Activated T-helper 2 cell treated with anti-CD3 and anti-CD28 coated beads, Interferon-gamma antibody, Interleukin-2, Interleukin-4, amounts not matched to agents 10 μg/mL and 5 μg/mL and 100 μg/mL, durations not matched to agents 14 hours and 24 hours and 36 hours (primary cell): Measurements from ENCODE around the gene MS4A8. TPM values are rescaled to one million over a fixed set of nuclear protein-coding genes. Genes with fewer than 3 reads are reported as not detected.
"Not testable (repeated sequence)": the region's sequence is repeated elsewhere in the genome, so short reads cannot be mapped to it uniquely, and the experiment has no call there.

Experiments
- DNase-seq: peaks from one replicate; pipeline ENCODE4 v3.0.0; 2021; ENCODE audit warnings: low spot score
- H3K27ac Mint-ChIP-seq: one replicate; pipeline ENCODE4 v1.8.0; 2021; ENCODE audit warnings: mixed read lengths
- H3K27me3 Mint-ChIP-seq: one replicate; pipeline ENCODE4 v1.8.0; 2021; ENCODE audit warnings: low read depth, mixed read lengths
- H3K36me3 Mint-ChIP-seq: one replicate; pipeline ENCODE4 v1.8.0; 2021; ENCODE audit warnings: low read depth, mixed read lengths
- H3K4me1 Mint-ChIP-seq: one replicate; pipeline ENCODE4 v1.8.0; 2021; ENCODE audit warnings: low read depth, mixed read lengths
- H3K4me3 Mint-ChIP-seq: one replicate; pipeline ENCODE4 v1.8.0; 2021; ENCODE audit warnings: low read depth, mild to moderate bottlenecking, moderate library complexity, mixed read lengths
- H3K9me3 Mint-ChIP-seq: one replicate; pipeline ENCODE4 v1.8.0; 2021; ENCODE audit warnings: mixed read lengths
- intact Hi-C: fragments of 100-400 bp; cut with micrococcal nuclease; formaldehyde crosslinking; loops from one replicate; pipeline ENCODE4 v1.15.1; 2023
- total RNA-seq: library from RNA; stranded (reverse); gene quantifications from 2 replicates; pipeline ENCODE4 v1.2.3, GENCODE V29; 2022

MS4A8 gene
- total RNA-seq, 1 donor from 2014 or later: not detected

GRCh38 chr11:60705895-60706294 lies 6.5 kb downstream of the MS4A8 start:
- intact Hi-C loops: no loop called here
- Mint-ChIP-seq H3K4me1 (no peaks in the 10 kb centered on the region), H3K27me3 (peaks cover 2% of the 10 kb centered on the region), H3K36me3 (no peaks in the 10 kb centered on the region), H3K27ac (no peak overlapping the region), H3K4me3 (no peak overlapping the region), H3K9me3 (no peaks in the 10 kb centered on the region)
- DNase-seq: no peak

- no peak for DNase-seq
- intact Hi-C loops: no loop called here
- Mint-ChIP-seq H3K27me3 (peaks cover 2% of the 10 kb centered on the region), H3K4me1 (no peaks in the 10 kb centered on the region), H3K9me3 (no peaks in the 10 kb centered on the region), H3K4me3 (no peak overlapping the region), H3K27ac (no peak overlapping the region), H3K36me3 (no peaks in the 10 kb centered on the region)
Measured at GRCh38 chr11:60706931-60707330, 7.5 kb downstream of the MS4A8 start.

GRCh38 chr11:60710482-60710881 lies 11.1 kb downstream of the MS4A8 start:
- H3K36me3 Mint-ChIP-seq: no peaks in the 10 kb centered on the region
- no peak overlapping the region for H3K4me3 Mint-ChIP-seq
- no peaks in the 10 kb centered on the region for H3K4me1 Mint-ChIP-seq
- no peaks in the 10 kb centered on the region for H3K9me3 Mint-ChIP-seq
- intact Hi-C loops: no loop called here
- no peak overlapping the region for H3K27ac Mint-ChIP-seq
- DNase-seq: no peak
- H3K27me3 Mint-ChIP-seq: peaks cover 2% of the 10 kb centered on the region

GRCh38 chr11:60711276-60711675 lies 11.9 kb downstream of the MS4A8 start:
- Mint-ChIP-seq H3K36me3 (no peaks in the 10 kb centered on the region), H3K9me3 (no peaks in the 10 kb centered on the region), H3K4me1 (no peaks in the 10 kb centered on the region), H3K27me3 (peaks cover 2% of the 10 kb centered on the region), H3K27ac (no peak overlapping the region), H3K4me3 (no peak overlapping the region)
- DNase-seq: no peak
- intact Hi-C loops: no loop called here

- H3K36me3 Mint-ChIP-seq, H3K27me3 Mint-ChIP-seq, H3K4me3 Mint-ChIP-seq, H3K4me1 Mint-ChIP-seq, H3K27ac Mint-ChIP-seq, H3K9me3 Mint-ChIP-seq, DNase-seq, intact Hi-C loops: not testable (repeated sequence)
Measured at GRCh38 chr11:60713423-60713822, 14.0 kb downstream of the MS4A8 start.

- no peaks in the 10 kb centered on the region for H3K4me1 Mint-ChIP-seq
- intact Hi-C loops: no loop called here
- no peak overlapping the region for H3K4me3 Mint-ChIP-seq
- DNase-seq: no peak
- H3K9me3 Mint-ChIP-seq: no peaks in the 10 kb centered on the region
- H3K27me3 Mint-ChIP-seq: peaks cover 1% of the 10 kb centered on the region
- H3K36me3 Mint-ChIP-seq: no peaks in the 10 kb centered on the region
- no peak overlapping the region for H3K27ac Mint-ChIP-seq
Measured at GRCh38 chr11:60717956-60718355, 18.5 kb downstream of the MS4A8 start.

GRCh38 chr11:60718524-60719316 lies 19.3 kb downstream of the MS4A8 start:
- no peak for DNase-seq
- intact Hi-C loops: no loop called here
- no peaks in the 10 kb centered on the region for H3K4me1 Mint-ChIP-seq
- no peak overlapping the region for H3K27ac Mint-ChIP-seq
- H3K4me3 Mint-ChIP-seq: no peak overlapping the region
- H3K27me3 Mint-ChIP-seq: peaks cover 1% of the 10 kb centered on the region
- H3K9me3 Mint-ChIP-seq: no peaks in the 10 kb centered on the region
- H3K36me3 Mint-ChIP-seq: no peaks in the 10 kb centered on the region

- H3K36me3 Mint-ChIP-seq: no peaks in the 10 kb centered on the region
- no peak for DNase-seq
- H3K27ac Mint-ChIP-seq: no peak overlapping the region
- no peaks in the 10 kb centered on the region for H3K9me3 Mint-ChIP-seq
- no peaks in the 10 kb centered on the region for H3K4me1 Mint-ChIP-seq
- no peak overlapping the region for H3K4me3 Mint-ChIP-seq
- intact Hi-C loops: no loop called here
- H3K27me3 Mint-ChIP-seq: peaks cover 1% of the 10 kb centered on the region
Measured at GRCh38 chr11:60719391-60719790, 20.0 kb downstream of the MS4A8 start.

GRCh38 chr11:60720460-60720859 lies 21.0 kb downstream of the MS4A8 start:
- intact Hi-C loops: no loop called here
- no peak for DNase-seq
- H3K4me3 Mint-ChIP-seq: no peak overlapping the region
- H3K4me1 Mint-ChIP-seq: no peaks in the 10 kb centered on the region
- H3K27ac Mint-ChIP-seq: no peak overlapping the region
- H3K36me3 Mint-ChIP-seq: no peaks in the 10 kb centered on the region
- H3K27me3 Mint-ChIP-seq: peaks cover 1% of the 10 kb centered on the region
- no peaks in the 10 kb centered on the region for H3K9me3 Mint-ChIP-seq

- intact Hi-C loops: no loop called here
- Mint-ChIP-seq H3K4me1 (no peaks in the 10 kb centered on the region), H3K4me3 (no peak within 1 kb of the TSS)
Measured at GRCh38 chr11:60724420-60724819, 25.0 kb downstream of the MS4A8 start, which contains the start of gene MS4A18. Gene MS4A18 (plus strand): TSS chr11:60724720.

GRCh38 chr11:60725592-60725991 lies 26.2 kb downstream of the MS4A8 start:
- DNase-seq: no peak
- Mint-ChIP-seq H3K27me3 (no peaks in the 10 kb centered on the region), H3K9me3 (no peaks in the 10 kb centered on the region), H3K4me1 (no peaks in the 10 kb centered on the region), H3K36me3 (no peaks in the 10 kb centered on the region), H3K4me3 (no peak overlapping the region), H3K27ac (no peak overlapping the region)
- intact Hi-C loops: no loop called here

More at GRCh38 chr11:60724420-60724819, 25.0 kb downstream of the MS4A8 start, which contains the start of gene MS4A18:
- Mint-ChIP-seq H3K27ac (no peak within 1 kb of the TSS), H3K9me3 (no peaks in the 10 kb centered on the region), H3K36me3 (no peaks in the 10 kb centered on the region), H3K27me3 (peaks cover 1% of the 10 kb centered on the region)
- no peak for DNase-seq

- no peak for DNase-seq
- Mint-ChIP-seq H3K27ac (no peak overlapping the region), H3K36me3 (no peaks in the 10 kb centered on the region), H3K4me3 (no peak overlapping the region), H3K27me3 (no peaks in the 10 kb centered on the region), H3K4me1 (no peaks in the 10 kb centered on the region), H3K9me3 (no peaks in the 10 kb centered on the region)
- intact Hi-C loops: no loop called here
Measured at GRCh38 chr11:60731586-60731985, 32.2 kb downstream of the MS4A8 start.

GRCh38 chr11:60734279-60734678 lies 34.9 kb downstream of the MS4A8 start:
- no peak overlapping the region for H3K27ac Mint-ChIP-seq
- no peak overlapping the region for H3K4me3 Mint-ChIP-seq
- no peaks in the 10 kb centered on the region for H3K4me1 Mint-ChIP-seq
- intact Hi-C loops: no loop called here
- no peaks in the 10 kb centered on the region for H3K27me3 Mint-ChIP-seq
- DNase-seq: no peak
- H3K9me3 Mint-ChIP-seq: no peaks in the 10 kb centered on the region
- H3K36me3 Mint-ChIP-seq: no peaks in the 10 kb centered on the region
